Measurements from ENCODE around the gene METTL21A. TPM values are rescaled to one million over a fixed set of nuclear protein-coding genes. Genes with fewer than 3 reads are reported as not detected.
"Not testable (repeated sequence)": the region's sequence is repeated elsewhere in the genome, so short reads cannot be mapped to it uniquely, and the experiment has no call there.

METTL21A gene
- total and polyA plus RNA-seq, 4 donors = 6.6 to 15.4 (median 8.9) TPM

DNA sequence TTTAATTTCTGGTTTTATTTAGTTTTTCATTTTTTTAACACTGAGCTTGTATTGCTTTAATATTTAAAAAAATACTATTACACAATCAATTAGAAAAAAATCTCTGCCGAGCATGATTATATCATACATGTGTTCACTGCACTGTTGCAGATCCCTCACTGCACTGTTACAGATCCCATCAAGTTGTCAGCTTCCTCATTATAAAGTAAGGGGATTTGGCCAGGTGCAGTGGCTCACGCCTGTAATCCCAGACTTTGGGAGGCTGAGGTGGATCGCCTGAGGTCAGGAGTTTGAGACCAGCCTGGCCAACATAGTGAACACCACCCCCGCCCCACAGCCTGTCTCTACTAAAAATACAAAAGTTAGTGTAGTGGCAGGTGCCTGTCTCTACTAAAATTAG is 33.0 kb upstream of the METTL21A start:
- Histone ChIP-seq H3K27ac (ENCODE audit: low read depth in 1 of 2, low read length in 2 of 2) (no peak overlapping the region), H3K36me3 (ENCODE audit: control insufficient read depth in 1 of 2, insufficient read depth in 2 of 2, low read length in 1 of 2) (no peaks in the 10 kb centered on the region), H3K27me3 (ENCODE audit: control insufficient read depth in 1 of 2, insufficient read depth in 2 of 2, low read length in 1 of 2) (no peaks in the 10 kb centered on the region), H3K4me1 (ENCODE audit: control insufficient read depth in 1 of 2, insufficient read depth in 2 of 2, low read length in 2 of 2) (no peaks in the 10 kb centered on the region), H3K9me3 (ENCODE audit: control insufficient read depth, low read length) (no peaks in the 10 kb centered on the region), H3K4me3 (ENCODE audit: low read length in 2 of 2) (no peak overlapping the region)
- intact Hi-C loops (cut with DNase I) = no loop called here
- 82 to 86% methylated on average over 4 of the region's 4 CpGs for WGBS, 2 donors
- ATAC-seq (ENCODE audit: low FRiP score) (no peak), DNase-seq (no peak)

DNA sequence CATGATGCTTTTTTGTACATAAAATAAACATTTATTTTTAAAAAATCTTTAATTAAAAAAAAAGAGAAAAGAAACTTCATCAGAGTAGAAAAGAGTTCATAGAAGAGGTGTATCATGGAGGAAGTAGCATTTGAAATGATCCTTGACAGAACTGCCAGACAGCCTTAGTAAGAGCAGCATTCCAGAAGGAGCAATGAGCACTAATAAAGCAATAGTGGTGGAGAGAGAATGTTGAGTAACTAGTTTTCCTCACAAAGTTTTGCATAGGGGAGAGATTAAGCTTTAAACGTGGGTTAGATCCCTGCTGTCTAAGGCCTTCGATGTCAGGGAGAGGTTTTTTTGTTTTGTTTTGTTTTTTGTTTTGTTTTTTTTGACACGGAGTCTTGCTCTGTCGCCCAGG is 29.8 kb upstream of the METTL21A start:
- H3K4me1 ChIP-seq (ENCODE audit: control insufficient read depth in 1 of 2, insufficient read depth in 2 of 2, low read length in 2 of 2) = no peaks in the 10 kb centered on the region
- intact Hi-C loops (cut with DNase I) = no loop called here
- ATAC-seq (ENCODE audit: low FRiP score) (no peak), DNase-seq (no peak)
- H3K27me3 ChIP-seq (ENCODE audit: control insufficient read depth in 1 of 2, insufficient read depth in 2 of 2, low read length in 1 of 2) = no peaks in the 10 kb centered on the region
- no peaks in the 10 kb centered on the region for H3K36me3 ChIP-seq (ENCODE audit: control insufficient read depth in 1 of 2, insufficient read depth in 2 of 2, low read length in 1 of 2)
- no peak overlapping the region for H3K27ac ChIP-seq (ENCODE audit: low read depth in 1 of 2, low read length in 2 of 2)
- H3K4me3 ChIP-seq (ENCODE audit: low read length in 2 of 2) = no peak overlapping the region
- H3K9me3 ChIP-seq (ENCODE audit: control insufficient read depth, low read length) = no peaks in the 10 kb centered on the region
- WGBS, 2 donors = 31 to 68% methylated on average over 4 of the region's 4 CpGs

GRCh38 chr2:207646582-207646981 is 21.4 kb upstream of the METTL21A start:
- WGBS, 2 donors = 86 to 88% methylated on average over 7 of the region's 7 CpGs
- ATAC-seq (ENCODE audit: low FRiP score); H3K36me3 ChIP-seq (ENCODE audit: control insufficient read depth in 1 of 2, insufficient read depth in 2 of 2, low read length in 1 of 2); DNase-seq; H3K4me1 ChIP-seq (ENCODE audit: control insufficient read depth in 1 of 2, insufficient read depth in 2 of 2, low read length in 2 of 2); H3K4me3 ChIP-seq (ENCODE audit: low read length in 2 of 2); intact Hi-C loops (cut with DNase I); H3K9me3 ChIP-seq (ENCODE audit: control insufficient read depth, low read length); H3K27ac ChIP-seq (ENCODE audit: low read depth in 1 of 2, low read length in 2 of 2); H3K27me3 ChIP-seq (ENCODE audit: control insufficient read depth in 1 of 2, insufficient read depth in 2 of 2, low read length in 1 of 2): not testable (repeated sequence)

GRCh38 chr2:207643892-207644291 is 18.7 kb upstream of the METTL21A start:
- H3K9me3 ChIP-seq (ENCODE audit: control insufficient read depth, low read length) = no peaks in the 10 kb centered on the region
- ATAC-seq (ENCODE audit: low FRiP score) = no peak
- H3K27ac ChIP-seq (ENCODE audit: low read depth in 1 of 2, low read length in 2 of 2) = no peak overlapping the region
- H3K36me3 ChIP-seq (ENCODE audit: control insufficient read depth in 1 of 2, insufficient read depth in 2 of 2, low read length in 1 of 2) = no peaks in the 10 kb centered on the region
- H3K4me3 ChIP-seq (ENCODE audit: low read length in 2 of 2) = no peak overlapping the region
- no peaks in the 10 kb centered on the region for H3K4me1 ChIP-seq (ENCODE audit: control insufficient read depth in 1 of 2, insufficient read depth in 2 of 2, low read length in 2 of 2)
- no peaks in the 10 kb centered on the region for H3K27me3 ChIP-seq (ENCODE audit: control insufficient read depth in 1 of 2, insufficient read depth in 2 of 2, low read length in 1 of 2)
- WGBS, 2 donors = 95 to 100% methylated on average over 1 of the region's 1 CpG
- intact Hi-C loops (cut with DNase I) = no loop called here
- no peak for DNase-seq

DNA sequence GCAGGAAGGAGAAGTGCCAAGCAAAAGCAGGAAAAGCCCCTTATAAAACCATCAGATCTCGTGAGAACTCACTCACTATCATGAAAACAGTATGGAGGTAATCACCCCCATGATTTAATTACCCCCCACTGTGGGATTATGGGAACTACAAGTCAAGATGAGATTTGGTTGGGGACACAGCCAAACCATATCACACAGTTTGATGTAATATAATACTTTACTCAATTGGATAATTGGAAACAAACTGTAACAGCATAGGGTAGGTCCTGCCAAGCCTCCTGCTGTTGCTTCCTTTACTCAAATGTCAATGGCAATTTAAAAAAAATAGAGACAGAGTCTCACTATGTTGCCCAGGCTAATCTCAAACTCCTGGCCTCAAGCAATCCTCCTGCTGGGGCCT is 15.5 kb upstream of the METTL21A start:
- Histone ChIP-seq H3K4me3 (ENCODE audit: low read length in 2 of 2) (no peak overlapping the region), H3K27ac (ENCODE audit: low read depth in 1 of 2, low read length in 2 of 2) (no peak overlapping the region), H3K4me1 (ENCODE audit: control insufficient read depth in 1 of 2, insufficient read depth in 2 of 2, low read length in 2 of 2) (no peaks in the 10 kb centered on the region), H3K27me3 (ENCODE audit: control insufficient read depth in 1 of 2, insufficient read depth in 2 of 2, low read length in 1 of 2) (no peaks in the 10 kb centered on the region), H3K9me3 (ENCODE audit: control insufficient read depth, low read length) (no peaks in the 10 kb centered on the region), H3K36me3 (ENCODE audit: control insufficient read depth in 1 of 2, insufficient read depth in 2 of 2, low read length in 1 of 2) (no peaks in the 10 kb centered on the region)
- ATAC-seq (ENCODE audit: low FRiP score) (no peak), DNase-seq (no peak)
- intact Hi-C loops (cut with DNase I) = no loop called here
- 70 to 86% methylated on average over 1 of the region's 1 CpG for WGBS, 2 donors

- DNase-seq (no peak), ATAC-seq (ENCODE audit: low FRiP score) (no peak)
- Histone ChIP-seq H3K36me3 (ENCODE audit: control insufficient read depth in 1 of 2, insufficient read depth in 2 of 2, low read length in 1 of 2) (no peaks in the 10 kb centered on the region), H3K27ac (ENCODE audit: low read depth in 1 of 2, low read length in 2 of 2) (no peak overlapping the region), H3K9me3 (ENCODE audit: control insufficient read depth, low read length) (no peaks in the 10 kb centered on the region), H3K4me3 (ENCODE audit: low read length in 2 of 2) (no peak overlapping the region), H3K27me3 (ENCODE audit: control insufficient read depth in 1 of 2, insufficient read depth in 2 of 2, low read length in 1 of 2) (no peaks in the 10 kb centered on the region), H3K4me1 (ENCODE audit: control insufficient read depth in 1 of 2, insufficient read depth in 2 of 2, low read length in 2 of 2) (no peaks in the 10 kb centered on the region)
- intact Hi-C loops (cut with DNase I) = no loop called here
Observed at GRCh38 chr2:207640160-207640559, 15.0 kb upstream of the METTL21A start.

GRCh38 chr2:207639288-207639687 is 14.1 kb upstream of the METTL21A start:
- H3K36me3 ChIP-seq (ENCODE audit: control insufficient read depth in 1 of 2, insufficient read depth in 2 of 2, low read length in 1 of 2); H3K27ac ChIP-seq (ENCODE audit: low read depth in 1 of 2, low read length in 2 of 2); H3K9me3 ChIP-seq (ENCODE audit: control insufficient read depth, low read length); ATAC-seq (ENCODE audit: low FRiP score); H3K4me3 ChIP-seq (ENCODE audit: low read length in 2 of 2); DNase-seq; H3K4me1 ChIP-seq (ENCODE audit: control insufficient read depth in 1 of 2, insufficient read depth in 2 of 2, low read length in 2 of 2); H3K27me3 ChIP-seq (ENCODE audit: control insufficient read depth in 1 of 2, insufficient read depth in 2 of 2, low read length in 1 of 2); intact Hi-C loops (cut with DNase I): not testable (repeated sequence)
- WGBS, 2 donors = 93 to 94% methylated on average over 3 of the region's 3 CpGs

DNA sequence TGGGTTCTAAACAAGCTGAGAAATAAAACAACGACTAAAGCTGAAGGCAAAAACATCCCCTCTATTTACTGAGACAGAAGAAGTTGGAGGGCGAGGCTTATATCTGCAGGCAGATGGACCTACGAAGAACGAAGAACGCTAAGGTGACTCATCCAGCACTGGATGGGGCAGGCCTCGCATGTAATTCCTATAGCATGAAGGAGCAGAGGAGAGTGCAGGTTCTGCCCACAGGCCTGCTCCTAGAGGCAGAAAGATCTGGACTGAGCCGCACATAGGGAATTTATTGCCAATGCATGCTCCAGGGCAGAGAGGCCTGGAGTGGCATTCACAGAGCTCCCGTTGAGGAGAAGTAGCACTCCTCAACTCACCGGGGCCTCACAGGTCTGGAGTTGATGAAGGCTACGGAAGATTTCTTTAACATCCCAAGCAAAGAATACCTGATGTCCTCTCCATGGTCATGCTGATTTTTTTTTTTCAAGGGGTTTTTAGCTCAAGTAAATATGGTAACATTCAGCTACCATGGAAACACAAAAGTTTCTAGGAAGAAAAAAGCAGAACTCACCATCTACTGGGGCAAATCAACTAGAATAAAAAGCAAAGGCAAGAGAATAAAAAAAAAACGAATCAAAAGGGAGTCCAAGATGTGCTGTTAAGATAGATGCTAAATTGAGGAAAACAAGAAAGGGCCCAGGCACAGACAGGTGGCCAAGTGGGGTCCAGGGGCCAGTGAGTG is 10.4 kb upstream of the METTL21A start:
- 89 to 90% methylated on average over 11 of the region's 11 CpGs for WGBS, 2 donors
- H3K27ac ChIP-seq (ENCODE audit: low read depth in 1 of 2, low read length in 2 of 2) = no peak overlapping the region
- no peak for ATAC-seq (ENCODE audit: low FRiP score)
- DNase-seq = no peak
- no peaks in the 10 kb centered on the region for H3K4me1 ChIP-seq (ENCODE audit: control insufficient read depth in 1 of 2, insufficient read depth in 2 of 2, low read length in 2 of 2)
- H3K36me3 ChIP-seq (ENCODE audit: control insufficient read depth in 1 of 2, insufficient read depth in 2 of 2, low read length in 1 of 2) = no peaks in the 10 kb centered on the region
- no peak overlapping the region for H3K4me3 ChIP-seq (ENCODE audit: low read length in 2 of 2)
- H3K27me3 ChIP-seq (ENCODE audit: control insufficient read depth in 1 of 2, insufficient read depth in 2 of 2, low read length in 1 of 2) = no peaks in the 10 kb centered on the region
- no peaks in the 10 kb centered on the region for H3K9me3 ChIP-seq (ENCODE audit: control insufficient read depth, low read length)
- intact Hi-C loops (cut with DNase I) = no loop called here

DNA sequence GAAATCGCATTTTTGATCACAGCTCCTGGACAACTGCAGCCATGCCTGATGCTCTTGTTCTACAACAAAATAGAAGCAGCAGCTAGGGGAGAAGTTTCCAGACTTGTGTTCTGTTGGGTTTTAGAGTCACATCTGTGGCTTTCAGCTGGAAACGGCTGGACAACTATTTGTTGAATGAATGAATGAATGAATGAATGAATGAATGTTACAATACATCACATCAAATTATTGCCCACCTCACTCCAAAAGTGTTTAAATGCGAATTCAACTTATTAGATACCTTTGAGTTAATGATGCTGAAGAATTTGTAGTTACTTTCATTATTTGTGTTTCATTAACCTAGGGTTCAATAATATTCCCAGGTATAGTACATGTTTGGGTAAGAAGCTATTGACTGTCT is 8.5 kb upstream of the METTL21A start:
- no peak for DNase-seq
- ATAC-seq (ENCODE audit: low FRiP score) = no peak
- intact Hi-C loops (cut with DNase I) = no loop called here
- Histone ChIP-seq H3K4me3 (ENCODE audit: low read length in 2 of 2) (no peak overlapping the region), H3K9me3 (ENCODE audit: control insufficient read depth, low read length) (no peaks in the 10 kb centered on the region), H3K27ac (ENCODE audit: low read depth in 1 of 2, low read length in 2 of 2) (no peak overlapping the region), H3K27me3 (ENCODE audit: control insufficient read depth in 1 of 2, insufficient read depth in 2 of 2, low read length in 1 of 2) (no peaks in the 10 kb centered on the region), H3K36me3 (ENCODE audit: control insufficient read depth in 1 of 2, insufficient read depth in 2 of 2, low read length in 1 of 2) (no peaks in the 10 kb centered on the region), H3K4me1 (ENCODE audit: control insufficient read depth in 1 of 2, insufficient read depth in 2 of 2, low read length in 2 of 2) (no peaks in the 10 kb centered on the region)
- 74 to 78% methylated on average over 3 of the region's 3 CpGs for WGBS, 2 donors

Data from aorta (tissue), 5 donors.